GM10847 (cell line): Measurements from ENCODE around the gene ABCC11.

Source experiments
- POLR2A ChIP-seq: IDR thresholded peaks from 2 replicates; pipeline ENCODE4 v1.6.1; 2011; ENCODE audit not compliant: insufficient read length; ENCODE audit errors: extremely low read depth

Gene ABCC11

DNA sequence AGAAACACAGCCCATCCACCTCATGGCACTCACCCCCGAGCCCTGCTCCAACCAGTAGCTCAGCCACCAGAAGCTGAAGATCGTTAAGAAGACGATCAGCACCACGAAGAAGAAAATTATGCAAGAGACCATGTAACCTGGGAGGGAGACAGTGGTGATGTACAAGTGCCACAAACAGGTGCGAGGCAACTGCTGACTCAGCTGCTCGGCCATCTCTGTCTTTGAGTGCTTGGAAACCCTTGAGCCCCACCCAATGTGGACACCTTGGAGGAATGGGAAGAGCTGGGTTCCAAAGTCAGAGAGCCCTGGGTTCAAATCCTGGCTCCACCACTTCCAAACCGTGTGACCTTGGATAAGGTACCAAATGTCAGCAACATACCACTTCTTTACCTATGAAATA lies 53.5 kb downstream of the ABCC11 start:
- no peak for TF ChIP-seq POLR2A

DNA sequence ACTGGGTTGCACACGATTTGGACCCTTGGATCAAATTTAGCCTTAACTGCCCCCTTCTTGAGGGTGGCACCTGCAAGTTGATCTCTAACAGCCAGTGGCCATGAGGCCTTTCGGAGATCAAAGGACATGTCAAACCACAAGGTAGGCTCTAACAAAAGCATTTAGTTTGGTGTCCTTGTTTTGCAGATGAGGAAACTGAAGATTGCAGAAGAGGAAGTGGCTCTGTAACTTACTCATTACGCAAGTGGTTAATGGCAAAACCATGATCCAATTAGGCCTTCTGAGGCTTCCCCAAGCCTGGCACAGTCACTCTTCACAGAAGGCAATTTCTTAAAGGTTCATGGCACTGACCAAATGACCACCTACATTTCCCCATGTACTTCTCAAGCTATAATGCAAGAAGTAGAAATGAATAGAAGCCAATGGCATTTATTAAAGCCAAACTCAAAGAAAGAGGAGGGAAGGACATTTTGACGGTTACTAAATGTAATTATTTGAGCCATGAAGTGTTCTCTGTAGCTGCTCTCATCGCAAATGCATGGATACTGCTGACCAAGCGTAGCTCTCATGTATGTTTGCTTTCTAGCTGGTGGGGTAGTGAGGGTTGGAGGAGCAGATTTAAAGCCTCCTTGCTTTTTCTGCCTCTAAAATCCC lies 58.8 kb downstream of the ABCC11 start:
- TF ChIP-seq POLR2A, result no peak

GRCh38 chr16:48187779-48188178 lies 59.6 kb downstream of the ABCC11 start:
- TF ChIP-seq POLR2A, result no peak

GRCh38 chr16:48184681-48185080 lies 62.7 kb downstream of the ABCC11 start:
- TF ChIP-seq POLR2A, result no peak

- no peak for TF ChIP-seq POLR2A
Observed at GRCh38 chr16:48182979-48183537, 64.3 kb downstream of the ABCC11 start.

GRCh38 chr16:48180868-48181480 lies 66.4 kb downstream of the ABCC11 start:
- TF ChIP-seq POLR2A, result no peak

DNA sequence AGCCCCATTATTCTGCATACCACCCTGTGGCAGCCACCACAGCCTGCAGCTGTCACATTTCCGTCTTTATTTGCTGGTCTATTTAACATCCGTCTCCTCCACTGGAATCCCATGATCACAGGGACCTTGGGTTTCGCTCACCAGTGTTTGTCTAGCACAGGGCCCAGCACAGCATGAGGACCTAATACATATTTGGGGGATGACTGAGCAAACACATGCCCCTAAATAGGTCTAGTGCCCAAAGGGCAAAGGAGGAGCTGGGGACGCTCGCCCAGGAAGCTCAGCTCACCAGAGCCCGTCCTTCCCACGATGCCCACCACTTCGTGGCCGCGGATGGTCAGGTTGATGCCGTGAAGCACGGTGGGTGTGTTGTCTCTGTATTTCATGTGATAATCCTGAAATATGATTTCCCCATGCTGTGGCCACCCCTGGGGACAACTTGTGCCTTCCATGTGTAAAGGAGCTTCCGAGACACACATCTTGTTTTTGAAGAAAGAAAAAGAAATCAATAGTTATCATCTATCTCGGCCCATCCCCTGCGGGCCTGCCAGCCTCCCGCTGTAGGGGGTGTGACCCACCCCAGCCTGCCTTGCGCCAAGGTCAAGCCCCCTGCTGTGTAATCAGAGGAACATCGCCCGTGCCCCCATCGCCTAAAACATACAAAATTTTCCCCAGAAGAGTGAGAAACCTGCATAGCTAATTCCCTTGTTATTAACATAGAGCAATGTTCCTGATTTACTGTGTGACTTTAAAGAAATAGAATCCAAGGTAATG lies 70.5 kb downstream of the ABCC11 start:
- TF ChIP-seq POLR2A, result no peak

DNA sequence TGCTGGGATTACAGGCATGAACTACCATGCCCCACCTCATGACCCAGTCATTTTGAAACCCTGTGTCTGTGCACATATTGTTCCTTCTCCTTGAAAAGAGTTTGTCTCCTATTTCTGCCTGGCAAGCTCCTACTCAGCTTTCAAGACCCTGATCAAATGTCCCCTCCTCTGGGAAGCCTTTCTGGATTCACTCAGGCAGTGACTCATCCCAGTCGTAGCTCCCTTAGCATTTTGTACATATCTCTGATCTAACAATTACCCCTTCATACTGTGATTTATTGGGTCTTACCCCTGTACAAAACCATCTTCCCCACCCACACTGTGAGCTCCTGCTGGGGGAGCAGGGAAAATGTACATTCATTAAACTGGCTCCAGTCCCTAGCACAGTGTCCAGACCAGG lies 73.5 kb downstream of the ABCC11 start:
- no peak for TF ChIP-seq POLR2A

DNA sequence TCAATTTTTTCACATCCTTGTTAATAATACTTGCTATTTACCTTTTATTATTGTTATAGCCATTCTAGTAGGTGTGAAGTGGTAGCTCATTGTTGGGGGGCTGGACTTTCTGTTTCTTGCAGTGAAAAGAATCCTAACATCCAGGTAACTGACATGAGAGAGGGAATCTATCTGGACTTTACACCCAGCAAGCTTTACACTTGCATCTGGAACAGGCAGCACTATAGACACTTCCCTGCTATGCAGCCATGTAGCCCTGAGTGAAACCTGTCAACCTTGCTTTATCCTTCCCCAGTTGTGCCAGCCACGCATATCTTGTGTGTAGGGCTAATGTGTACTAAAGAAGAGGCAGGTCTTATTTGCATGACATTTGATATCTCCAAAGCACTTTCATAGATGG lies 74.7 kb downstream of the ABCC11 start:
- TF ChIP-seq POLR2A, result no peak

- TF ChIP-seq POLR2A, result no peak
Observed at GRCh38 chr16:48169896-48170295, 77.4 kb downstream of the ABCC11 start.

DNA sequence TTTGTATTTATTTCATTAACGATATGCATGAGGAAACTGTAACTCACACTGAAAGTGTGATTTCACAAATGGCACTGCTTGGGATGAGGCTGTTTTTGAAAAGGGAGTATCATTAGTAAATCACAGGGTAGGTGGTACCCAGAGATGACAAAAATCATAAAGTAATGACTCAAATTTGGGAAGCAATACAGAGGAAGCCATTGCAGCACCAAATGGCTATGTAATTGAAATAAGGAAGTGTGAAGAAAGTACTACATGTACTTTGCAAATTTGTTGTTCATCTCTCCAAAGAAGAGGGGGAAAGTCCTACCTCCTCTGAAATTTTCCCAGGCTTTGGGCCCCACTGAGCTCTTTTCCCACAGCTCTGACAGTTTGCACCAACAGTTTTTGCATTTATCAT lies 79.3 kb downstream of the ABCC11 start:
- no peak for TF ChIP-seq POLR2A

DNA sequence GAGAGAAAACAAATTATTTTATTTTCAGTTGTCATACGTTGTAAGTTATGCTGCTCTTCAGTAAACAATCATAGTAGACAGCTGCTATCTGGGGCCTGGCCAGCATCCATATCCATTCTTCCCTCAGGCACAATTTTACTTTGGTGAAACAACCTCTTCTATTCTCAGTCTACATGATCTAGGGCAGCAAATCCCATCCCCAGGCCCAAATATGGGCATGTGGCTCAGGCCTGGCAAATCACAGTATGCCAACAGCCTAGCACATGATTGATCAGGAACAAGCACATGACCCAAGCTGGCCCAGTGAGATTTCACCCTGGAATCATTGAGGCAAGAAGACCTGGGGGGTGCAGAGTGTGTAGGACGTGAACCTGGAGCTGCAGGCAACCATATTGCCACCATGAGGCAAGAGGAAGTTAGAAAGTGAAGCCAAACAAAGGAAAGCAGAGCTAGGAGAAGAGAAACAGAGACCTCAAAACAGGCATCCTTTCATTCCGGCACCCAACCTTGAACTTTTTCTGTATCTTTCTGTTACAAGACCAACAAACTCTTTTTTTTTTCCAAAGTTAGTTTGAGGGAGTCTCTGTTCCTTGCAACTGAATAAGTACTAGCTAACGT lies 81.3 kb downstream of the ABCC11 start:
- no peak for TF ChIP-seq POLR2A

DNA sequence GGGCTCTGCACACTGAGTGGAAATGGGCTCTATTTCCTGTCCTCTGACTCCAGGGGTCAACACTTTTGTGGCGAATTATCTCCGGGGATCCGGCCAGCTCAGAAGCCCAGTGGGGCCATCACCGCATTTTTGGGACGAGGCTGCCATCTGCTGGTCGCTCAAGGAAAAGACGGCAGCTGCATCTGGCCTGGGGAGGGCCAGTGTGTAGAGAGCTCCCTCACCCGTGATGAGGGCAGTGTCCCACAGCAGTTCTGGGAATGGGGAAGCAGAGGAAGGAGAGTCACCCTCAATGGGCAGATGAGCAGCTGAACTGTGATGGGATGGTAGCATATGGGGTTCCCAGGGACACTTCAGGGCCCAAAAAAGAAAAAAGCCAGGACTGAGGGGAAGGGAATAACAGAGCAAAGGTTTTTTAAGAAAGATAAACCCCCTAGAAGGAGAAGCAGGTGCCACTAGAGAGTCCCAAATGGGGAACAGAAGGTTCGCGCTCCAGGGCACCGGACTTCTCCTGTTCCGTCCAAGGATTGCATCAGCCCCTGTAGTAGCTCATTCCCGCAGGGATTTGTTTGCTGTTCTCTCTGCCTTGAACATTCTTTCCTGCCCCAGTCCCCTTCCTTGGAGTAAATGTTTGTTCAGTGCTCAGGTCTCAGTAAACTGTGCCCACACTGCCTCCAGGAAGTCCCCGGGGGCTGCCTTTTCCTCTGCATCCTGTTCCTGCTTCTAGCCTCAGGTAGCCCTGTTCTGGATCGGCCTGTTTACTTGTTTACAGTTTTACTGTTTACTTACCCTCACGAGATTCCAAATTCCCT lies 82.2 kb downstream of the ABCC11 start:
- TF ChIP-seq POLR2A, result no peak

DNA sequence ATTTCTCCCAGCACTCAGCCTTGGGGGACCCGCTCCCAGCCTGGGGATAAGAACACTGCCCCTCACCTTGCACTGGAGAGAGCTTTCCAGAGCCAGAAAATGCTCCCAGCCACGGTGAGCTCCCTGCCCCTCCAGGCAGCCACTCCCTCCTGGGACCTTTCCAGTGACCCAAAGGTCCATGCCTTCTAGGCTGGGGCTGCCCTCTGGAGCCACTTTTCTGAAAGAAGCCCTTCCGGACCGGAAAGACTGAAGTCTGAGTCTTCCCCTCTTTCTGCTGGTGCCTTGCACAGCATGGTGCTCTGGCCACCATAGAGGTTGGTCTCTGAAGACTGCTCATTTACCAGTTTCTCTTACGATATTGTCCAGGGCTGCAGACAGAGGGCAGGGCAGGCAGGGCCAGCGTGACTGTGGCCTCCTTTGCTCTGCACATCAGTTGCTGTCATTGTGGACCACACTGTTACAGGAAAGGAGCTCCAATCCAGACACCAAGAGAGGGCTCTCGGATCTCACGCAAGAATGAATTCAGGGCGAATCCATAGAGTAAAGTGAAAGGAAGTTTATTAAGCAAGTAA lies 84.4 kb downstream of the ABCC11 start:
- no peak for TF ChIP-seq POLR2A
